H9 (cell line): ENCODE data around the gene CRYGC. TPM values are rescaled to one million over a fixed set of nuclear protein-coding genes. Genes with fewer than 3 reads are reported as not detected.
A peak's percentile ranks its signal among the peaks of the same experiment; 100 is the strongest.
"Not testable (repeated sequence)": the region's sequence is repeated elsewhere in the genome, so short reads cannot be mapped to it uniquely, and the experiment has no call there.

ENCODE experiments used
- DNase-seq: peaks from one replicate; pipeline ENCODE4 v3.0.0-alpha.2; 2017
- H2AFZ ChIP-seq: one replicate; pipeline ENCODE4 v1.6.1; 2013; ENCODE audit warnings: mild to moderate bottlenecking, low read length, control low read depth, moderate library complexity
- H2AK5ac ChIP-seq: 2 replicates; pipeline ENCODE4 v1.6.1; 2013; ENCODE audit warnings: low read length, control low read depth, mixed read lengths; ENCODE audit not compliant: insufficient read length
- H2BK120ac ChIP-seq: one replicate; pipeline ENCODE4 v1.6.1; 2013; ENCODE audit warnings: low read depth, mild to moderate bottlenecking, low read length, control low read depth, inconsistent platforms; ENCODE audit not compliant: poor library complexity, severe bottlenecking
- H2BK12ac ChIP-seq: 2 replicates; pipeline ENCODE4 v1.6.1; 2013; ENCODE audit warnings: low read length, control low read depth, mixed read lengths, low read depth; ENCODE audit not compliant: insufficient read length
- H2BK15ac ChIP-seq: 2 replicates; pipeline ENCODE4 v1.6.1; 2013; ENCODE audit warnings: low read depth, low read length, control low read depth
- H2BK20ac ChIP-seq: one replicate; pipeline ENCODE4 v1.6.1; 2013; ENCODE audit warnings: low read depth, mild to moderate bottlenecking, low read length, control low read depth, inconsistent platforms; ENCODE audit not compliant: poor library complexity, severe bottlenecking
- H2BK5ac ChIP-seq: 2 replicates; pipeline ENCODE4 v1.6.1; 2013; ENCODE audit warnings: low read length, control low read depth, mixed read lengths; ENCODE audit not compliant: insufficient read length
- H3K14ac ChIP-seq: 2 replicates; pipeline ENCODE4 v1.6.1; 2013; ENCODE audit warnings: low read length, control low read depth; ENCODE audit not compliant: insufficient read depth
- H3K18ac ChIP-seq: 2 replicates; pipeline ENCODE4 v1.6.1; 2013; ENCODE audit warnings: low read depth, mild to moderate bottlenecking, mixed read lengths, low read length, control low read depth; ENCODE audit not compliant: insufficient read length
- H3K23ac ChIP-seq: 2 replicates; pipeline ENCODE4 v1.6.1; 2013; ENCODE audit warnings: low read length, control low read depth, mixed read lengths, low read depth; ENCODE audit not compliant: insufficient read length
- H3K23me2 ChIP-seq: 2 replicates; pipeline ENCODE4 v1.6.1; 2013; ENCODE audit warnings: low read depth, mild to moderate bottlenecking, mixed read lengths, low read length, control low read depth; ENCODE audit not compliant: insufficient read length, poor library complexity, severe bottlenecking
- H3K27ac ChIP-seq: 2 replicates; pipeline ENCODE4 v1.5.1; 2013; ENCODE audit warnings: low read length, control low read depth, mixed read lengths, low read depth; ENCODE audit not compliant: insufficient read length
- H3K27me3 ChIP-seq: 2 replicates; pipeline ENCODE4 v1.6.1; 2013; ENCODE audit warnings: low read length, control low read depth, inconsistent platforms; ENCODE audit not compliant: insufficient read depth
- H3K4ac ChIP-seq: 2 replicates; pipeline ENCODE4 v1.6.1; 2013; ENCODE audit warnings: low read depth, mild to moderate bottlenecking, control low read depth, inconsistent platforms, low read length, moderate library complexity
- H3K4me1 ChIP-seq: 2 replicates; pipeline ENCODE4 v1.6.1; 2013; ENCODE audit warnings: low read length, control low read depth, inconsistent platforms; ENCODE audit not compliant: insufficient read depth
- H3K4me2 ChIP-seq: 2 replicates; pipeline ENCODE4 v1.6.1; 2013; ENCODE audit warnings: low read length, control low read depth, mixed read lengths; ENCODE audit not compliant: insufficient read length, insufficient read depth
- H3K56ac ChIP-seq: 2 replicates; pipeline ENCODE4 v1.6.1; 2013; ENCODE audit warnings: low read depth, mild to moderate bottlenecking, mixed read lengths, low read length, control low read depth; ENCODE audit not compliant: insufficient read length
- H3K79me1 ChIP-seq: 2 replicates; pipeline ENCODE4 v1.6.1; 2013; ENCODE audit warnings: low read depth, mild to moderate bottlenecking, moderate library complexity, low read length, control low read depth, inconsistent platforms; ENCODE audit not compliant: insufficient read depth, poor library complexity, severe bottlenecking
- H3K79me2 ChIP-seq: 2 replicates; pipeline ENCODE4 v1.6.1; 2013; ENCODE audit warnings: low read length, control low read depth, inconsistent platforms; ENCODE audit not compliant: insufficient read depth
- H3K9ac ChIP-seq: 2 replicates; pipeline ENCODE4 v1.6.1; 2013; ENCODE audit warnings: low read length, control low read depth, mixed read lengths; ENCODE audit not compliant: insufficient read length; ENCODE audit errors: extremely low read depth
- H3K9me3 ChIP-seq: one replicate; pipeline ENCODE4 v1.6.1; 2013; ENCODE audit warnings: low read depth, low read length, inconsistent platforms; ENCODE audit not compliant: control insufficient read depth
- H3T11ph ChIP-seq: one replicate; pipeline ENCODE4 v1.6.1; 2013; ENCODE audit warnings: mild to moderate bottlenecking, low read length, control low read depth, inconsistent platforms
- H4K20me1 ChIP-seq: one replicate; pipeline ENCODE4 v1.6.1; 2013; ENCODE audit not compliant: control insufficient read depth, insufficient read length, insufficient read depth
- H4K5ac ChIP-seq: 2 replicates; pipeline ENCODE4 v1.6.1; 2013; ENCODE audit warnings: low read depth, mild to moderate bottlenecking, mixed read lengths, low read length, control low read depth; ENCODE audit not compliant: insufficient read length
- H4K8ac ChIP-seq: replicated peaks from 2 replicates; pipeline ENCODE4 v1.6.1; 2013; ENCODE audit warnings: low read length, control low read depth, mixed read lengths, low read depth; ENCODE audit not compliant: insufficient read length
- H4K91ac ChIP-seq: 2 replicates; pipeline ENCODE4 v1.6.1; 2013; ENCODE audit warnings: low read depth, mild to moderate bottlenecking, moderate library complexity, mixed read lengths, low read length, control low read depth; ENCODE audit not compliant: insufficient read length
- H3K27ac Mint-ChIP-seq, 3 experiments: 2 replicates in 2 of 3; 3 replicates in 1 of 3; pipeline ENCODE4 v1.8.0; 2020 to 2021; ENCODE audit warnings: mixed read lengths in 3 of 3, mild to moderate bottlenecking in 1 of 3, moderate library complexity in 1 of 3
- H3K27me3 Mint-ChIP-seq: 2 replicates; pipeline ENCODE4 v1.8.0; 2021; ENCODE audit warnings: low read depth, mild to moderate bottlenecking, moderate library complexity, mixed read lengths
- H3K36me3 Mint-ChIP-seq, 3 experiments: 2 replicates in 2 of 3; 3 replicates in 1 of 3; pipeline ENCODE4 v1.8.0; 2020 to 2021; ENCODE audit warnings: low read depth in 3 of 3, mixed read lengths in 3 of 3; ENCODE audit not compliant: insufficient read depth in 1 of 3
- H3K4me1 Mint-ChIP-seq, 2 experiments: 2 replicates each; pipeline ENCODE4 v1.8.0; 2020; ENCODE audit warnings: mixed read lengths in 2 of 2
- H3K4me3 Mint-ChIP-seq, 2 experiments: 2 replicates in 1 of 2; 3 replicates in 1 of 2; pipeline ENCODE4 v1.8.0; 2020 to 2021; ENCODE audit warnings: mild to moderate bottlenecking in 2 of 2, mixed read lengths in 2 of 2, moderate library complexity in 1 of 2
- H3K9me3 Mint-ChIP-seq, 2 experiments: 2 replicates in 1 of 2; 3 replicates in 1 of 2; pipeline ENCODE4 v1.8.0; 2020; ENCODE audit warnings: mild to moderate bottlenecking in 2 of 2, mixed read lengths in 2 of 2, moderate library complexity in 1 of 2
- CTCF ChIP-seq: fragments of 200-600 bp; sonication (generic); conservative IDR thresholded peaks from 3 replicates; pipeline ENCODE4 v1.8.0; 2021; ENCODE audit warnings: antibody characterized with exemption, mild to moderate bottlenecking
- WGBS: extraction: QIAGEN DNeasy Blood & Tissue Kit; methylation state at CpG from one replicate; pipeline ENCODE4 v1.1.7; 2013; ENCODE audit warnings: missing lambda C conversion rate, low lambda C conversion rate, mixed read lengths; ENCODE audit not compliant: insufficient read length; ENCODE audit errors: extremely low coverage; 5-methylcytosine and 5-hydroxymethylcytosine counted together
- total RNA-seq: library from RNA; stranded (reverse); gene quantifications from 2 replicates; pipeline ENCODE4 v1.2.1, GENCODE V29; 2021

The CRYGC gene
- total RNA-seq, 1 experiment from 2014 or later = not detected

- TF ChIP-seq CTCF = no peak
- peak overlapping the region; percentile 29 for H2BK20ac ChIP-seq
- H3T11ph ChIP-seq = no peak overlapping the region
- no peak overlapping the region for H3K4ac ChIP-seq
- H2BK15ac ChIP-seq = no peak overlapping the region
- no peak overlapping the region for H2BK120ac ChIP-seq
- H4K5ac ChIP-seq = no peak overlapping the region
- peak overlapping the region; percentile 41 for H3K4me2 ChIP-seq
- H3K27me3 ChIP-seq = no peaks in the 10 kb centered on the region
- no peaks in the 10 kb centered on the region for H3K79me1 ChIP-seq
- DNase-seq = peak; percentile 85
- H2BK12ac ChIP-seq = no peak overlapping the region
- no peaks in the 10 kb centered on the region for H3K9me3 ChIP-seq
- H3K79me2 ChIP-seq = no peaks in the 10 kb centered on the region
- no peak overlapping the region for H2AFZ ChIP-seq
- no peak overlapping the region for H3K18ac ChIP-seq
- no peak overlapping the region for H3K14ac ChIP-seq
- H3K23ac ChIP-seq = no peak overlapping the region
- Mint-ChIP-seq H3K4me1 (peaks cover 27 to 31% of the 10 kb centered on the region in 2 experiments), H3K9me3 (peaks cover 2 to 6% of the 10 kb centered on the region in 2 experiments; a peak in 2 of 5 replicates), H3K36me3 (peaks cover 2 to 6% (median 5%) of the 10 kb centered on the region in 3 experiments; a peak in 6 of 7 replicates), H3K27ac (peak overlapping the region; percentile 32 to 77 (median 54); a peak in 6 of 7 replicates), H3K27me3 (no peaks in the 10 kb centered on the region), H3K4me3 (peak overlapping the region; percentile 18 to 77)
- no peak overlapping the region for H3K56ac ChIP-seq
- no peaks in the 10 kb centered on the region for H4K20me1 ChIP-seq
- peak overlapping the region; percentile 16 for H3K27ac ChIP-seq
- H3K4me1 ChIP-seq = peaks cover 3% of the 10 kb centered on the region
- no peak overlapping the region for H2BK5ac ChIP-seq
- H2AK5ac ChIP-seq = no peak overlapping the region
- WGBS = no CpG with 5 or more reads among the region's 7 CpGs
- no peaks in the 10 kb centered on the region for H3K23me2 ChIP-seq
- H4K8ac ChIP-seq = no peak overlapping the region
- no peak overlapping the region for H4K91ac ChIP-seq
- no peak overlapping the region for H3K9ac ChIP-seq
Observed at GRCh38 chr2:208112969-208113368, 16.7 kb downstream of the CRYGC start.

GRCh38 chr2:208112273-208112745 lies 17.3 kb downstream of the CRYGC start:
- H3K9me3 Mint-ChIP-seq, H3K4ac ChIP-seq, H3K9ac ChIP-seq, H4K91ac ChIP-seq, H3K36me3 Mint-ChIP-seq, H2BK12ac ChIP-seq, H3K18ac ChIP-seq, H4K20me1 ChIP-seq, H2AFZ ChIP-seq, H2AK5ac ChIP-seq, H3K79me2 ChIP-seq, H2BK5ac ChIP-seq, H3K56ac ChIP-seq, H2BK120ac ChIP-seq, H3K23me2 ChIP-seq, H3K23ac ChIP-seq, H4K5ac ChIP-seq, H3K9me3 ChIP-seq, H3K79me1 ChIP-seq, H3K27me3 ChIP-seq, H3K27me3 Mint-ChIP-seq, H3K27ac ChIP-seq, H3T11ph ChIP-seq, H3K4me1 ChIP-seq, H4K8ac ChIP-seq, H2BK15ac ChIP-seq: not testable (repeated sequence)
- Mint-ChIP-seq H3K4me1 (peaks cover 33 to 38% of the 10 kb centered on the region in 2 experiments), H3K27ac (peak overlapping the region in 2 of 3 experiments; percentile 61 to 73; a peak in 2 of 7 replicates), H3K4me3 (peak overlapping the region; percentile 53 to 77)
- Histone ChIP-seq H3K14ac (peak overlapping the region; percentile 40; the same call in 1 of the 2 replicates), H2BK20ac (peak overlapping the region; percentile 29), H3K4me2 (peak overlapping the region; percentile 41)
- peak; percentile 56 for DNase-seq
- no CpG with 5 or more reads among the region's 36 CpGs for WGBS
